ENCODE data around the gene ACMSD.

GRCh38 chr2:134906726-134907125, 68.3 kb downstream of the ACMSD start:
- TF ChIP-seq SMC3 (IDR thresholded peaks at IDR 0.05; ENCODE audit: low read length) = no peak
- TF ChIP-seq RELA (CRISPR knock-in tag; IDR thresholded peaks at IDR 0.05) = no peak
- TF ChIP-seq CTCF (CRISPR knock-in tag; IDR thresholded peaks at IDR 0.05) = no peak
- TF ChIP-seq ETV6 (CRISPR knock-in tag; conservative IDR thresholded peaks at IDR 0.05) = no peak
- TF ChIP-seq CREB1 (IDR thresholded peaks at IDR 0.05) = no peak
- no peak for TF ChIP-seq CREB1 (CRISPR knock-in tag; IDR thresholded peaks at IDR 0.05)
